SKM-1 (cell line): Measurements from ENCODE around the gene ABCC10.

ENCODE experiments used
- DNase-seq: peaks from one replicate; lab custom pipeline; 2025; ENCODE audit not compliant: unreplicated experiment; lab: John Stamatoyannopoulos, UW

Gene ABCC10

GRCh38 chr6:43467752-43468151 lies 40.4 kb downstream of the ABCC10 start:
- no peak for DNase-seq

DNA sequence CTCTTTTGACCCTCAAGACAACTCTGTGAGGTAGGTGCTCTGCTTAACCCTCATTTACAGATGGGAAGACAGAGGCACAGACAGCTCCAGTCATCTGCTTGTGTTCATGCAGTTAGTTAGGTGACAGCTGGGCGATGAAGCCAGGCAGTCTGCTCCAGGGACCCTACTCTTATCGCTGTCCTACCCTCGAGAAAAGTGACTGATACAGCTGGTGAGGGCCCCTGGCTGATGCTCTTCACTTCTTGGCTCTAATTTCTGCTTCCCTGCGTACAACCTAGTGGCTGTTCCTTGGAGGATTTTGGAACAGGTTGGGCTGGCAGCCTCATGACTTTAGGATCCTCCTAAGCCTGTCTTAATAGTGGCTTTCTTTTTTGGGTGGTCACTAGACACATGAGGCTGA lies 40.9 kb downstream of the ABCC10 start:
- DNase-seq, result no peak

DNA sequence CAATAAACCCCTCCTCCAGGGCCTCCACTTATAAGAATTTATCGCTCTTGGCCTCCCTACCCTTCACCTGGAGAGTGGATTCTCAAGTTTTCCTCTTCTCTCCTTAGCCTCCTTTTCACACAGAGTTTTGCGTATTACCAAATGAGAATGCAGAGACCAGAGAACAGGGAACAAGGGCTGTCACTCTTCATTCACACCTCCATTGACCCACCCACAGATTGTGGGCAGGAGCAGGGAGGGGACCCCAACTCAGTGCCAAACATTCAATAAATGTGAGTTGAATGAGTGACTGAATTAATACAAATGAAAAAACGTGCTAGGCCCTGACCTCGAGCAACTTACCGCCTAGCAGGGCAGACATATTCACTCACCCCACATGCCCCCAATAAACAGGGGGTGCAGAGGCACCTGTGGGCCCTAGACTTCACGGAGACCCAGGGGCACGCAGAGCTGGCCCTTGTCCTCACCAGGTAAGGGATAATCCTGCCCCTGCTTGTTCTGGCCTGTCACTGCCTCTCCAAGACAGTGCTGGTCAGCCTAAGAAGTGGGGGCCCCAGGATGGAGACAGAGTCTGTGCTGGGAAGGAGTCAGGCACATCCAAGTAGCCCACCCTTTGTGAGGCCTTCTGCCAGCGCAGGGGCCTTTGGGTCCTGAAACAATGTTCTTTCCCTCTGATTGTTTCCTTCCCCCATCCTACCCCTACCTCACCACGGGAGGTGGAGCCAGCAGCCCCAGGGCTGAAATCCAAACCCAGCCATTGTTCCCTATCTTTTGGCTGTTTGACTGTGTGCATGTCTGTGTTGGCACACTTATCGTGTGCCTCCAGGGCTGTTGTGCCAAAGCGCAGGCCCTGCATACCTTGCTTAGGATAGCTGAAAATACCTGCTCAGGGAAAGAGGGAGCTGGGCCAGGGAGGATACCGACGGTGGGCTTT lies 41.7 kb downstream of the ABCC10 start:
- DNase-seq, result no peak

GRCh38 chr6:43469947-43470346 lies 42.6 kb downstream of the ABCC10 start:
- DNase-seq, result no peak

DNA sequence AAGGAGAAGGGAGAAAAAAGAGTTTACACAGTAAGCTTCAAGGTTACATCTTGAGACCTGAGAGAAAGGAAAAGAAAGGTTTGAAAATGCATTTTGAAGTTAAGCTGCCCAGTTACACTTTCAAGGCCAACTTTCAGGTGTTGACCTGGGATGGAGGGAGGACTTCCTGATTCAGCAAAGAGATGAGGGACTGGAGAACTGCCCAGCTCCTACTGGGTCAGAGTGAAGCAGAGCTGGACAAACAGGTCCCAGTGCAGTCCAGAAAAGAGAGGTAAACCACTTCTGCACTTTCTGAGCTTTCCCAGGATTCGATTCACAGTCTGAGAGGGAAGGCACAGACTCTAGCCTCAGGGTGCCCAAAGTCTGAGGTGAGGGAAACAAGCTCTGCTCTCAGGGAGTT lies 44.1 kb downstream of the ABCC10 start:
- DNase-seq, result no peak

DNA sequence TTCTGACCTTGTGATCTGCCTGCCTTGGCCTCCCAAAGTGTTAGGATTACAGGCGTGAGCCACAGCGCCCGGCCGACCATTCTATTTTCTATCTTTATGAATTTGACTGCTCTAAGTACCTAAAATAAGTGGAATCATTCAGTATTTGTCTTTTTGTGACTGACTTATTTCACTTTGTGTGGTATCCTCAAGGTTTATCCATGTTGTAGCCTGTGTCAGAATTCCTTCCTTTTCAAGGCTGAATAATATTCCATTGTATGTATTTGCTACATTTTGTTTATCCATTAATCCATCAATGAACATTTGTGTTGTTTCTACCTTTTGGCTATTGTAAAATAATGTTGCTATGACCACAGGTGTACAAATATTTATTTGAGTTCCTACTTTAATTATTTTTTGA lies 45.2 kb downstream of the ABCC10 start:
- no peak for DNase-seq

- no peak for DNase-seq
These were observed 48.2 kb downstream of the ABCC10 start for GRCh38 chr6:43475516-43475915.

DNA sequence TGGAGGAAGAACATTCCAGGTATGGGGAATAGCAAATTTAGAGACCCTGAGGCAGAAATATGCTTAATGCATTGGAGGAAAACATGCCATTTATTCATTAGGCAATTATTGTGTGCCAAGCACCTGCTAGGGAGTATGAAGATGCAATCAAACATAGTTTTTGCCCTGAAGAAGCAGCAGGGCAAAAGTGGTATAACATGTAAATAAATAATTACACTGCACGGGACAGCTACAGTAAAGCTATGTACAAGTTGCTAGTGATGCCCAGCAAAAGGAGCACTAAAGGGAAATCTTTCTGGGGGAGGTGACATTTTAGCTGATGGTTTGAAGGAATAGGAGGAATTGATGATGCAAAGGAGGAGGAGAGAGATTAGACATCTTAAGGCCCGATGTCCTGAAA lies 49.4 kb downstream of the ABCC10 start:
- no peak for DNase-seq

GRCh38 chr6:43477235-43478007 lies 50.1 kb downstream of the ABCC10 start, which contains the start of gene TJAP1:
TSS of gene TJAP1 (plus strand) at chr6:43477570. CDS start at chr6:43499002, 21,432 bp downstream.
- peak; percentile 64 for DNase-seq

- DNase-seq, result no peak
These were observed 50.6 kb downstream of the ABCC10 start for GRCh38 chr6:43478008-43478372.

GRCh38 chr6:43481075-43481474 lies 53.7 kb downstream of the ABCC10 start:
- DNase-seq, result no peak

DNA sequence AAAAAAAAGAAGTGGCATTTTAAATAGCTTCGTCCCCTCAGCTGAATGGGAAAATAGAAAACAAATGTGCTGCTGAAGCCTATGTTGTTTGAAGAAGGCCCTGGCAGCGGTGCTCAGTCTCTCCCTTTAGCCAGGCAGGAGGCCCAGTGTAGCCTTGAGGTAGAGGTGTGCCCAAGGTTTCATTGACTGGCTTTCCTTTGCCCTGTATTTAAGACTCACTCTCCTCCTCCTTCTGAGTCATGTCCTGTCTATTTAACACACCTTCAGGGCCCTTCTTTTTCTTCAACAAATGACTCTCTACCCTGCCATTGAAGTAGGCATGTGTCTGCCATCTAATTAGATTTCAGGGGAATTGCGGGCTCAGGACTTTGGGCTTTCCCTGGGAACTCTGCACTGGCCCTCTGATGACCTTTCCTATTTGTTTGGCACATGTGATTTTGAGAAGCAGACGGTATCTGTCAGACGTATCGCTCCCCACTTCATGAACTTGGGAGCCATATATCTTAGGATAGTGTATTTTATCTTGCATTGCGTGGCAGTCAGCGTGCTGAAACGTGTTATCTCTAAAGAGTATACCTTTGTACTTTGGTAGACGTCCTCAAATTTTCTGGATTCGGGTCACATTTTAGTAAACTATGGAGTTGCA lies 54.4 kb downstream of the ABCC10 start:
- DNase-seq, result no peak

DNA sequence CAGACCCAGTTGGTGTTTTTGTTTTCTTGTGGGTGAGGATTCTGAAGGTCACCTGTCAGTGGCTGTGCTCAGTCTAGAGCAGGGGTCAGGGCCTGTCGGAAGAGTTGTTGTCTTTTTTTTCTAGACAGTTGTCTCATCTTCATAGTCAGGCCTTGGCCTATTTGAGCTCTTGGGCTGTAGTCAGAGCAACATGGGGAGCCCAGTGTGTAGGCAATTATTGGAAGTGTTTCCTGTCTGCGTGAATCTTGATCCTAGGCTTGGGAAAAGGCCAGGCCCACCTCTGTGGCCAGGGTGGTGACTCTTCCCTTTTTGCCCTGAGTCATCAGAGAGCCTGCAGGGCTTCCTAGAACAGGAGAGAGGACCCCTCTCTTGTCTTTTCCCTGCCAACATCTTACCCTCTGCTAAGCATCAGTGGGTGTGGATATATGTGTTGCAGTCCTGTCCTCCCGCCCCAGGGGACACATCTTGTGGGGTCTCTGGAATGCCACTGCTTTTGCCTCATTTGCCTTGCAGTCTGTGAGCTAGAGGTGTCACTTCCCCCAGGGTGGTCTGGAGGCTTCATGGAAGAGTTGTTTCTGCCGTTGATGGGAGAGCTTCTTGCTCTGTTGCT lies 61.4 kb downstream of the ABCC10 start:
- DNase-seq, result no peak

- no peak for DNase-seq
These were observed 62.1 kb downstream of the ABCC10 start for GRCh38 chr6:43489277-43490072.

- no peak for DNase-seq
These were observed 63.2 kb downstream of the ABCC10 start for GRCh38 chr6:43490523-43490939.

DNA sequence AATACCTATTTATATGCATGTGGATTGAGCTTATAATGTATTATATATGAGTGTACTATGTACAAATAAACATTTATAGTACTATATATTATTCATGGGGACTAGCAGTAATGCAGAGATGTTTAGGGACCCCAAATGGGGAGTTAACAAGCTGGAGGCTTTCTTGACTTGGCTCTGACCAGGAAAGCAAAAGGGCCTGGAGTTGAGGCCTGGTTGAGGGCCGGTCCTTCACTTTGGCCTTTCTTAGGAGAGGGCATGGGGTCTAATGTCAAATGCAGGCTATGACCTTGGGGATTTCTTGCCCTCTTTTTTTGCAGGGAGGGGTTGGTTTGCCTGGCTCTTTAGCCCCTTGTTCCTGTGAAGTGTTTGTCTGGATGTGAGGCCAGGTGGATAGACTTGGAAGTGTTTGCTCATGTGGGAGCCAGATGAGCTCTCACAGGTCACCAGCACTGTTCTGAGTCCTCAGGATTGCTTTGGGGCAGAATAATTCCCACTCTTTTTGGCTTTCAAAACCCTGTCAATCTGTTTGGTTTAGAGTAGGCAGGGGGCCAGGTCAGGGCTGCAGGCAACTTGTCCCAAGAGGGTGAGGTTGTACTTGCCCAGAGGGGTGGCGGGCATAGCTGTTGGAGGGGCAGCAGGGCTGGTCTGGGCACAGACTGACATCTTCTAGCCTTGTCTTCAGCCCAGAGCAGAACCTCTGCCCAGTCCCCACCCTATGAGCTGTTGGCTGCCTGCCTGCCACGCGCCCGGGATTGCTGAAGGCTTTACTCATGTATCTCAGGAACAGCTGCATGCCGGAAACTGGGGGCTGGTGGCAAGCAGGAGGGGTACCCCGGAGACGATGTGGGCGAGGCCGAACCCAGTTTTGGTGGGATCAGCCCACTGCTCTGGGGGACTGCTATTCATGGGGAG lies 64.7 kb downstream of the ABCC10 start:
- no peak for DNase-seq

DNA sequence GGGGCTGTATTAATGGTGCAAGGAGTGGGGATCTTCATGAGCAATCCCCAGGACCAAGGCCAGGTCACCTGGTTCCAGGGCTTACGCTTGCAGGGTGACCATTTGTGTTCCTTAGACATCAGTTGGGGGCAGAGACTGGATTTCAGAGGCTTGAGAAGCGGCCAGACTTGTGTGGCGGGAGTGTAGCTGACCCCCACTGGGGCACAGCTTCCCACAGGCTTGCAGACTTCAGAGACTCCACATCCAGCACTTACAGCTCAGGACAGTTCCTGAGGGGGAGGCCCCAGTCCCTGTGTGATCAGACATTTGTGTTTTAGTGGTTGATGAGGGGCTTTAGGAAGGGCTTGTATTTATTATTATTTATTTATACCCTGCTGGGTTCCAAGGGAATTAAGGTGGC lies 65.3 kb downstream of the ABCC10 start:
- no peak for DNase-seq

DNA sequence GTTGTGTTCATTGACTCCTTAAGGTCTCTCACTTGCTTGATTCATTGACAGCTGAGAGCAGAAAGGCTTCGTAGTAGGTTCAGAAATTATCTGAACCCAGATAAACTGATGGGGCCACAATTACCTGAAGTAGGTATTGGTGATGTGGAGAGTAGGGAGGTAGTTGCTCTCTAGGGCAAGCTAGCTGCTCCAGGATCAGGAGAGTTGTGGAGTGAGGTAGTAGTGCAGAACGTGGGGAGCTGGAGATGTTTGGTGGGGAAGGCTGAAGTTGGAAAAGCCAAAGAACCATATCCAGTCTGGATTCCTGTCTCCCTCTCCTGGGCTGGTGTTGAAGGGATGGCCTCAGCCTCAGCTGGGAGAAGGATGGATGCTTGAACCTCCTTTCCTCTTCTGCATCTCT lies 65.9 kb downstream of the ABCC10 start:
- no peak for DNase-seq

GRCh38 chr6:43493833-43494232 lies 66.5 kb downstream of the ABCC10 start:
- no peak for DNase-seq
